Tibial artery (tissue), 4 donors: ENCODE results near the gene CRBN.

Experiments
- DNase-seq, 2 donors: peaks; one replicate each; pipeline ENCODE4 v3.0.0-alpha.2; 2019
- H3K27ac ChIP-seq, 2 donors: fragments of 200-600 bp; sonication (generic) in 1 of 2; 1 replicate in 1 of 2; 2 replicates in 1 of 2; pipeline ENCODE4 v1.5.1; 2018 to 2019; ENCODE audit warnings: mild to moderate bottlenecking in 1 of 2
- H3K27me3 ChIP-seq, 2 donors: fragments of 200-600 bp; sonication (generic) in 1 of 2; one replicate each; pipeline versions ENCODE4 v1.5.1 to v1.6.0; 2016 to 2019
- H3K36me3 ChIP-seq, 3 donors: fragments of 200-600 bp; sonication (generic) in 2 of 3; one replicate each; pipeline ENCODE4 v1.5.1; 2016 to 2019; ENCODE audit warnings: mild to moderate bottlenecking in 2 of 3
- H3K4me1 ChIP-seq, 4 donors: fragments of 200-600 bp; sonication (generic) in 2 of 4; 1 replicate in 3 of 4; 2 replicates in 1 of 4; pipeline ENCODE4 v1.5.1; 2016 to 2019
- H3K4me3 ChIP-seq, 2 donors: fragments of 200-600 bp; sonication (generic) in 1 of 2; 1 replicate in 1 of 2; 2 replicates in 1 of 2; pipeline ENCODE4 v1.5.1; 2018 to 2019; ENCODE audit warnings: mild to moderate bottlenecking in 2 of 2
- H3K9me3 ChIP-seq, 3 donors: fragments of 200-600 bp; sonication (generic) in 1 of 3; one replicate each; pipeline ENCODE4 v1.5.1; 2016 to 2019
- CTCF ChIP-seq, 2 experiments: fragments of 200-600 bp in 1 of 2; fragments of 450-650 bp in 1 of 2; IDR thresholded peaks; one replicate each; pipeline ENCODE4 v1.5.1; 2017 to 2019; ENCODE audit warnings: antibody characterized with exemption in 2 of 2, mild to moderate bottlenecking in 1 of 2, moderate library complexity in 1 of 2
- intact Hi-C: fragments of 100-400 bp; cut with DNase I; formaldehyde crosslinking; loops from one replicate; pipeline ENCODE4 v1.15.0; 2023; ENCODE audit warnings: low total_unique reads

CRBN gene

GRCh38 chr3:3110749-3111361 lies 68.6 kb downstream of the CRBN start:
- Histone ChIP-seq H3K27me3 (no peaks in the 10 kb centered on the region), H3K27ac (no peak overlapping the region), H3K36me3 (no peaks in the 10 kb centered on the region), H3K4me3 (no peak overlapping the region), H3K4me1 (no peaks in the 10 kb centered on the region), H3K9me3 (no peaks in the 10 kb centered on the region)
- no peak for DNase-seq
- no peak for TF ChIP-seq CTCF (IDR thresholded peaks at IDR 0.05)
- intact Hi-C loops, result no loop called here

GRCh38 chr3:3110299-3110630 lies 69.2 kb downstream of the CRBN start, which contains the start of gene IL5RA:
Gene IL5RA, minus strand, starts transcription at chr3:3110374. Its CDS starts 5,390 bp downstream, at chr3:3104984.
- no peaks in the 10 kb centered on the region for H3K4me1 ChIP-seq
- intact Hi-C loops, result no loop called here
- no peaks in the 10 kb centered on the region for H3K36me3 ChIP-seq
- no peak for TF ChIP-seq CTCF (IDR thresholded peaks at IDR 0.05)
- no peaks in the 10 kb centered on the region for H3K27me3 ChIP-seq
- no peaks in the 10 kb centered on the region for H3K9me3 ChIP-seq
- H3K4me3 ChIP-seq, result no peak within 1 kb of the TSS
- DNase-seq, result no peak
- no peak within 1 kb of the TSS for H3K27ac ChIP-seq

- H3K36me3 ChIP-seq, result no peaks in the 10 kb centered on the region
- no peak overlapping the region for H3K27ac ChIP-seq
- no peaks in the 10 kb centered on the region for H3K27me3 ChIP-seq
- no peaks in the 10 kb centered on the region for H3K9me3 ChIP-seq
- intact Hi-C loops, result no loop called here
- no peak for TF ChIP-seq CTCF (IDR thresholded peaks at IDR 0.05)
- no peaks in the 10 kb centered on the region for H3K4me1 ChIP-seq
- no peak overlapping the region for H3K4me3 ChIP-seq
- no peak for DNase-seq
Measured at GRCh38 chr3:3109407-3110298, 69.8 kb downstream of the CRBN start.

- Histone ChIP-seq H3K9me3 (no peaks in the 10 kb centered on the region), H3K4me3 (no peak overlapping the region), H3K27ac (no peak overlapping the region), H3K4me1 (no peaks in the 10 kb centered on the region), H3K27me3 (no peaks in the 10 kb centered on the region), H3K36me3 (no peaks in the 10 kb centered on the region)
- intact Hi-C loops, result no loop called here
- TF ChIP-seq CTCF (IDR thresholded peaks at IDR 0.05), result no peak
- no peak for DNase-seq
Measured at GRCh38 chr3:3107858-3108257, 71.6 kb downstream of the CRBN start.

- intact Hi-C loops, result no loop called here
- H3K4me3 ChIP-seq, result no peak overlapping the region
- no peaks in the 10 kb centered on the region for H3K9me3 ChIP-seq
- H3K4me1 ChIP-seq, result no peaks in the 10 kb centered on the region
- DNase-seq, result no peak
- TF ChIP-seq CTCF (IDR thresholded peaks at IDR 0.05), result no peak
- no peaks in the 10 kb centered on the region for H3K27me3 ChIP-seq
- H3K36me3 ChIP-seq, result no peaks in the 10 kb centered on the region
- no peak overlapping the region for H3K27ac ChIP-seq
Measured at GRCh38 chr3:3107181-3107580, 72.3 kb downstream of the CRBN start.
